Posterior vena cava (tissue), 2 donors: ENCODE data around the gene BACE2. TPM values are rescaled to one million over a fixed set of nuclear protein-coding genes. Genes with fewer than 3 reads are reported as not detected.

Source experiments
- DNase-seq: peaks from one replicate; pipeline ENCODE4 v3.0.0-alpha.2; 2020; ENCODE audit warnings: low spot score
- intact Hi-C, 2 donors: fragments of 100-400 bp; cut with DNase I; formaldehyde crosslinking; loops; one replicate each; pipeline versions ENCODE4 v1.14.1 to v1.14.2; 2022 to 2023
- total RNA-seq, 2 donors: library from RNA; stranded (reverse); fragmentation: NEBNext Ultra II Directional; extraction: Animal tissue kit (Norgen Biotek cat#: 25700); gene quantifications; one replicate each; pipeline ENCODE4 v1.2.1, GENCODE V29; 2021
- donor health status: DM: yes; HTN: yes; CAD: no.
- donor health status: DM: yes; HTN: yes; CAD: no.

Gene BACE2
- total RNA-seq, 2 donors from 2014 or later = 70.4 to 102 TPM

- DNase-seq = peak; percentile 72
- intact Hi-C loops = no loop called here
Observed at GRCh38 chr21:41143596-41144325, 24.2 kb upstream of the BACE2 start.

GRCh38 chr21:41147096-41147978, 20.6 kb upstream of the BACE2 start:
- peak; percentile 73 for DNase-seq
- intact Hi-C loops = loop anchor here in 1 of 2 donors (5.0 kb wide), 1 partner anchor 1160 kb away; no protein-coding TSS in a partner anchor

GRCh38 chr21:41147979-41148355, 20.0 kb upstream of the BACE2 start:
- intact Hi-C loops = loop anchor here in 1 of 2 donors (5.0 kb wide), 1 partner anchor 1161 kb away; no protein-coding TSS in a partner anchor

GRCh38 chr21:41148798-41149197, 19.2 kb upstream of the BACE2 start:
- DNase-seq = peak; percentile 59
- intact Hi-C loops = loop anchor here in 1 of 2 donors (5.0 kb wide), 1 partner anchor 1161 kb away; no protein-coding TSS in a partner anchor

More at GRCh38 chr21:41147979-41148355, 20.0 kb upstream of the BACE2 start:
- DNase-seq = no peak

GRCh38 chr21:41149199-41149598, 18.8 kb upstream of the BACE2 start:
- DNase-seq = no peak
- intact Hi-C loops = loop anchor here in 1 of 2 donors (5.0 kb wide), 1 partner anchor 1162 kb away; no protein-coding TSS in a partner anchor

GRCh38 chr21:41152147-41152546, 15.8 kb upstream of the BACE2 start:
- intact Hi-C loops = no loop called here
- DNase-seq = no peak

- intact Hi-C loops = no loop called here
- DNase-seq = no peak
Observed at GRCh38 chr21:41153443-41153842, 14.5 kb upstream of the BACE2 start.

- no peak for DNase-seq
- intact Hi-C loops = no loop called here
Observed at GRCh38 chr21:41156142-41156541, 11.8 kb upstream of the BACE2 start.

- DNase-seq = no peak
Observed at GRCh38 chr21:41158026-41158425, 9.9 kb upstream of the BACE2 start.

GRCh38 chr21:41160036-41160435, 7.9 kb upstream of the BACE2 start:
- intact Hi-C loops = no loop called here
- DNase-seq = no peak

More at GRCh38 chr21:41158026-41158425, 9.9 kb upstream of the BACE2 start:
- intact Hi-C loops = no loop called here

- no peak for DNase-seq
Observed at GRCh38 chr21:41161428-41161827, 6.5 kb upstream of the BACE2 start.

GRCh38 chr21:41162096-41162495, 5.9 kb upstream of the BACE2 start:
- no peak for DNase-seq
- intact Hi-C loops = no loop called here

More at GRCh38 chr21:41161428-41161827, 6.5 kb upstream of the BACE2 start:
- intact Hi-C loops = no loop called here

- intact Hi-C loops = no loop called here
- DNase-seq = no peak
Observed at GRCh38 chr21:41163091-41163490, 4.9 kb upstream of the BACE2 start.

- DNase-seq = no peak
- intact Hi-C loops = no loop called here
Observed at GRCh38 chr21:41164052-41164451, 3.9 kb upstream of the BACE2 start.

- intact Hi-C loops = no loop called here
- no peak for DNase-seq
Observed at GRCh38 chr21:41164981-41165655, 2.8 kb upstream of the BACE2 start.

- intact Hi-C loops = no loop called here
- DNase-seq = no peak
Observed at GRCh38 chr21:41166884-41167283, 1.1 kb upstream of the BACE2 start.

GRCh38 chr21:41168391-41169257, 664 bp downstream of the BACE2 start:
- DNase-seq = peak; percentile 87
- intact Hi-C loops = no loop called here

GRCh38 chr21:41169258-41169576, 1.3 kb downstream of the BACE2 start:
- DNase-seq = no peak
- intact Hi-C loops = no loop called here

- DNase-seq = no peak
- intact Hi-C loops = no loop called here
Observed at GRCh38 chr21:41169701-41170100, 1.7 kb downstream of the BACE2 start.
